Ascending aorta (tissue), 2 donors: Measurements from ENCODE around the gene GSC2. TPM values are rescaled to one million over a fixed set of nuclear protein-coding genes. Genes with fewer than 3 reads are reported as not detected.

ENCODE experiments used
- DNase-seq, 2 donors: peaks; one replicate each; pipeline ENCODE4 v3.0.0-alpha.2; 2019; ENCODE audit warnings: low spot score in 2 of 2
- H3K27ac ChIP-seq, 2 donors: fragments of 200-600 bp; sonication (generic); one replicate each; pipeline ENCODE4 v1.5.1; 2016 to 2017; ENCODE audit warnings: mild to moderate bottlenecking in 1 of 2
- H3K27me3 ChIP-seq: fragments of 200-600 bp; sonication (generic); one replicate; pipeline ENCODE4 v1.5.1; 2017
- H3K36me3 ChIP-seq, 2 donors: fragments of 200-600 bp; sonication (generic); one replicate each; pipeline ENCODE4 v1.5.1; 2016
- H3K4me1 ChIP-seq, 2 donors: fragments of 200-600 bp; sonication (generic); one replicate each; pipeline ENCODE4 v1.5.1; 2016 to 2017; ENCODE audit warnings: mild to moderate bottlenecking in 1 of 2
- H3K4me3 ChIP-seq, 2 donors: fragments of 200-600 bp; sonication (generic); one replicate each; pipeline ENCODE4 v1.5.1; 2016 to 2017; ENCODE audit warnings: mild to moderate bottlenecking in 1 of 2
- H3K9me3 ChIP-seq, 2 donors: fragments of 200-600 bp; sonication (generic); one replicate each; pipeline ENCODE4 v1.5.1; 2016
- intact Hi-C: fragments of 100-400 bp; cut with DNase I; formaldehyde crosslinking; loops from one replicate; pipeline ENCODE4 v1.15.1; 2023
- total RNA-seq: library from RNA; depleted of rRNA; stranded (reverse); fragments of >200 nt; gene quantifications from one replicate; pipeline ENCODE4 v1.1.0, GENCODE V29; 2016
- TF ChIP-seq, protein P1 (sequence below), 3 experiments: fragments of 200-600 bp in 2 of 3; fragments of 450-650 bp in 1 of 3; sonication (generic) in 2 of 3; IDR thresholded peaks; one replicate each; pipeline ENCODE4 v1.5.1; 2016 to 2019; ENCODE audit warnings: antibody characterized with exemption in 3 of 3, mild to moderate bottlenecking in 1 of 3, moderate library complexity in 1 of 3

GSC2 gene
- total RNA-seq, 1 donor from 2014 or later: not detected

- intact Hi-C loops: no loop called here
- Histone ChIP-seq H3K4me3 (peak overlapping the region in 1 of 2 donors; percentile 88), H3K9me3 (no peaks in the 10 kb centered on the region), H3K27me3 (no peaks in the 10 kb centered on the region), H3K4me1 (peaks cover 15 to 62% of the 10 kb centered on the region in 2 donors), H3K27ac (peak overlapping the region in 1 of 2 donors; percentile 62), H3K36me3 (peaks cover 0 to 4% of the 10 kb centered on the region in 2 donors)
- DNase-seq: no peak
- TF ChIP-seq, protein P1, sequence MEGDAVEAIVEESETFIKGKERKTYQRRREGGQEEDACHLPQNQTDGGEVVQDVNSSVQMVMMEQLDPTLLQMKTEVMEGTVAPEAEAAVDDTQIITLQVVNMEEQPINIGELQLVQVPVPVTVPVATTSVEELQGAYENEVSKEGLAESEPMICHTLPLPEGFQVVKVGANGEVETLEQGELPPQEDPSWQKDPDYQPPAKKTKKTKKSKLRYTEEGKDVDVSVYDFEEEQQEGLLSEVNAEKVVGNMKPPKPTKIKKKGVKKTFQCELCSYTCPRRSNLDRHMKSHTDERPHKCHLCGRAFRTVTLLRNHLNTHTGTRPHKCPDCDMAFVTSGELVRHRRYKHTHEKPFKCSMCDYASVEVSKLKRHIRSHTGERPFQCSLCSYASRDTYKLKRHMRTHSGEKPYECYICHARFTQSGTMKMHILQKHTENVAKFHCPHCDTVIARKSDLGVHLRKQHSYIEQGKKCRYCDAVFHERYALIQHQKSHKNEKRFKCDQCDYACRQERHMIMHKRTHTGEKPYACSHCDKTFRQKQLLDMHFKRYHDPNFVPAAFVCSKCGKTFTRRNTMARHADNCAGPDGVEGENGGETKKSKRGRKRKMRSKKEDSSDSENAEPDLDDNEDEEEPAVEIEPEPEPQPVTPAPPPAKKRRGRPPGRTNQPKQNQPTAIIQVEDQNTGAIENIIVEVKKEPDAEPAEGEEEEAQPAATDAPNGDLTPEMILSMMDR (IDR thresholded peaks at IDR 0.05): no peak
Observed at GRCh38 chr22:19173047-19174035, 23.2 kb upstream of the GSC2 start.

- TF ChIP-seq, protein P1 (IDR thresholded peaks at IDR 0.05): no peak
- H3K27ac ChIP-seq: peak overlapping the region; percentile 89 to 96
- no peaks in the 10 kb centered on the region for H3K9me3 ChIP-seq
- peaks cover 10 to 58% of the 10 kb centered on the region in 2 donors for H3K4me1 ChIP-seq
- H3K36me3 ChIP-seq: peaks cover 0 to 4% of the 10 kb centered on the region in 2 donors
- intact Hi-C loops: no loop called here
- no peaks in the 10 kb centered on the region for H3K27me3 ChIP-seq
- peak overlapping the region; percentile 88 to 95 for H3K4me3 ChIP-seq
- DNase-seq: no peak
Observed at GRCh38 chr22:19172213-19173046, 22.3 kb upstream of the GSC2 start.

DNA sequence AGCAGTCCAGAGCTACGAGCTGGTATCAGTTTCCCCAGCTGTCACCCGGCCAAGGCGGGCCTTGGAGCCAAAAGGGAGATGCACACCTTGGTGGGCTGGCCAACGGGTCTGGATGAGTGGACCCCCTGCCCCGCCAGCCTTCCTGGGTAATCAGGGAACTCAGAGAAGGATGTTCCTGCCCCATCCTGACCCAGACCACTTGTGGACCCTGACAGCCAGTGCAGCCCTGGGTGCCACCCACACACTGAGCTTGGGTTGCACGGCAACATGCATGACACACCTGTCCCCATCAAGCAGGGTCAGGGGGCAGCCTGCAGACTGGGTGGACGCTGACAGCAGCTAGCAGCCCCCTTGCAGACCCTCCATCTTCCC, 19.8 kb upstream of the GSC2 start:
- Histone ChIP-seq H3K4me3 (peak overlapping the region; percentile 45 to 88), H3K4me1 (peaks cover 9 to 44% of the 10 kb centered on the region in 2 donors), H3K27ac (no peak overlapping the region)

DNA sequence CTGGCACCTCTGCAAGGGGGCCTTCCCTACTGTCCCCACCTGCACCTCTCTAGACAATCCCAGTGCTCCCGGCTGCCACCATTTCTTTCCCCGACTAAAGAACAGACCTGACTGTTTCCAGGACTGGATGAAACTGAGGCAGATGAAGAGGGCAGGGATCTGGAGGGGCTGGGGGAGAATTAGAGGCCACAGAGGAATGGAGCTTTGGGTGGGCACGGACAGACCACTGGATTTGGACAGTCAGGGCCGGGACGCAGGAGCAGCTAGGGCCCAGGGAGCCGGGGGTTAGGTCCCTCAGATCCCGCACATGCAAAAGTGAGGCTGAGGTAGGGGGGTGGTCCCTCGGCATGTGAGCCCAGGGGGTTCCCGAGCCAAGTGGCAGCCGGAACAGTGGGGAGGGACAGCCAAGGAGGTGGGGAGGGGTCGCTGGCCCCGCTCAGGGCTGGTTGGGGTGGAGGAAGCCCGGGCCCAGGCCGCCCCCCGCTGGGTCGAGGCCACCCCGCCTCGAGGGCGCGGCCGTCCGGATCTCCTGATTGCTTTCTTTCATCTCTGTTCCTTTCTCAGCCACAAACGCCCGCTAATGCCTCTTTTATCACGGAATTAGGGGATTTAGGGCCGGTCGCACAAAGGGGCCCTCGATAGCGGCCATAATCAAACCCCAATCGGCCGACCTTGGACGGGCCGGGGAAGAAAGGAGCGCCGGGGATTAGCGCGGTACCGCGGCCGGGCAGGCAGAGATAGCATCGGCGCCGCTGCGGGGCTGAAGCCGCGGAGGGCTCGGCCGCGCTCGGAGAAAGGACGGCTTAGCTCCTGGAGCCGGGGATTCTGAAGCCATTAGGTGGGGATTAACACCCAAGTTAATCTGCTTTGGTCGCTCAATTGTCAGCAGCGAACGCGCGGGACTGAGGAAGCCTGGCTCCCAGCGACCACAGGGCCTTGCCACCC, 19.2 kb upstream of the GSC2 start:
- Histone ChIP-seq H3K27me3 (no peaks in the 10 kb centered on the region), H3K4me3 (peak overlapping the region; percentile 45 to 88), H3K9me3 (no peaks in the 10 kb centered on the region), H3K27ac (no peak overlapping the region), H3K4me1 (peaks cover 9 to 37% of the 10 kb centered on the region in 2 donors), H3K36me3 (no peaks in the 10 kb centered on the region)
- no peak for DNase-seq
- TF ChIP-seq, protein P1 (IDR thresholded peaks at IDR 0.05): no peak
- intact Hi-C loops: no loop called here

More for the DNA sequence above, 19.8 kb upstream of the GSC2 start:
- DNase-seq: no peak
- TF ChIP-seq, protein P1 (IDR thresholded peaks at IDR 0.05): no peak
- H3K9me3 ChIP-seq: no peaks in the 10 kb centered on the region
- intact Hi-C loops: no loop called here
- no peaks in the 10 kb centered on the region for H3K27me3 ChIP-seq
- no peaks in the 10 kb centered on the region for H3K36me3 ChIP-seq
